Uterus (tissue), 4 donors: Measurements from ENCODE around the gene WDR45B. TPM values are rescaled to one million over a fixed set of nuclear protein-coding genes. Genes with fewer than 3 reads are reported as not detected.

Experiments used
- DNase-seq, 2 donors: peaks; one replicate each; pipeline ENCODE4 v3.0.0-alpha.2; 2019 to 2020
- H3K27ac ChIP-seq, 2 donors: fragments of 200-600 bp; sonication (generic); 1 replicate in 1 of 2; 2 replicates in 1 of 2; pipeline ENCODE4 v1.5.1; 2016 to 2018
- H3K27me3 ChIP-seq, 2 donors: fragments of 200-600 bp; sonication (generic); one replicate each; pipeline ENCODE4 v1.5.1; 2018 to 2019; ENCODE audit warnings: control low read depth in 1 of 2
- H3K36me3 ChIP-seq, 2 donors: fragments of 200-600 bp; sonication (generic); one replicate each; pipeline ENCODE4 v1.5.1; 2019; ENCODE audit warnings: control low read depth in 1 of 2
- H3K4me1 ChIP-seq, 2 donors: fragments of 200-600 bp; sonication (generic); one replicate each; pipeline ENCODE4 v1.5.1; 2018 to 2019; ENCODE audit warnings: control low read depth in 1 of 2
- H3K4me3 ChIP-seq, 2 donors: fragments of 200-600 bp; sonication (generic); 1 replicate in 1 of 2; 2 replicates in 1 of 2; pipeline ENCODE4 v1.5.1; 2018 to 2019; ENCODE audit warnings: mild to moderate bottlenecking in 1 of 2
- H3K9me3 ChIP-seq, 2 donors: fragments of 200-600 bp; sonication (generic); one replicate each; pipeline ENCODE4 v1.5.1; 2019; ENCODE audit warnings: control low read depth in 1 of 2
- CTCF ChIP-seq, 4 experiments: fragments of 200-600 bp in 2 of 4; fragments of 450-650 bp in 2 of 4; sonication (generic) in 2 of 4; IDR thresholded peaks; one replicate each; pipeline ENCODE4 v1.5.1; 2016 to 2019; ENCODE audit warnings: antibody characterized with exemption in 4 of 4, mild to moderate bottlenecking in 2 of 4, moderate library complexity in 1 of 4
- POLR2A ChIP-seq, 2 donors: fragments of 450-650 bp; IDR thresholded peaks; one replicate each; pipeline ENCODE4 v1.6.1; 2016; ENCODE audit warnings: antibody characterized with exemption in 2 of 2, mild to moderate bottlenecking in 1 of 2, moderate library complexity in 1 of 2
- intact Hi-C: fragments of 100-400 bp; cut with DNase I; formaldehyde crosslinking; loops from one replicate; pipeline ENCODE4 v1.15.1; 2023; ENCODE audit warnings: low total_unique reads
- total RNA-seq, 4 donors: library from RNA; depleted of rRNA in 3 of 4; stranded (reverse); fragments of >200 nt in 3 of 4; gene quantifications; one replicate each; pipeline versions ENCODE4 v1.1.0 to v1.2.4, GENCODE V29; 2014 to 2023
- donor health status: DM: yes; HTN: yes; CAD: no.

WDR45B gene
- total RNA-seq, 4 donors from 2014 or later, result 56.5 to 111 (median 85.4) TPM

DNA sequence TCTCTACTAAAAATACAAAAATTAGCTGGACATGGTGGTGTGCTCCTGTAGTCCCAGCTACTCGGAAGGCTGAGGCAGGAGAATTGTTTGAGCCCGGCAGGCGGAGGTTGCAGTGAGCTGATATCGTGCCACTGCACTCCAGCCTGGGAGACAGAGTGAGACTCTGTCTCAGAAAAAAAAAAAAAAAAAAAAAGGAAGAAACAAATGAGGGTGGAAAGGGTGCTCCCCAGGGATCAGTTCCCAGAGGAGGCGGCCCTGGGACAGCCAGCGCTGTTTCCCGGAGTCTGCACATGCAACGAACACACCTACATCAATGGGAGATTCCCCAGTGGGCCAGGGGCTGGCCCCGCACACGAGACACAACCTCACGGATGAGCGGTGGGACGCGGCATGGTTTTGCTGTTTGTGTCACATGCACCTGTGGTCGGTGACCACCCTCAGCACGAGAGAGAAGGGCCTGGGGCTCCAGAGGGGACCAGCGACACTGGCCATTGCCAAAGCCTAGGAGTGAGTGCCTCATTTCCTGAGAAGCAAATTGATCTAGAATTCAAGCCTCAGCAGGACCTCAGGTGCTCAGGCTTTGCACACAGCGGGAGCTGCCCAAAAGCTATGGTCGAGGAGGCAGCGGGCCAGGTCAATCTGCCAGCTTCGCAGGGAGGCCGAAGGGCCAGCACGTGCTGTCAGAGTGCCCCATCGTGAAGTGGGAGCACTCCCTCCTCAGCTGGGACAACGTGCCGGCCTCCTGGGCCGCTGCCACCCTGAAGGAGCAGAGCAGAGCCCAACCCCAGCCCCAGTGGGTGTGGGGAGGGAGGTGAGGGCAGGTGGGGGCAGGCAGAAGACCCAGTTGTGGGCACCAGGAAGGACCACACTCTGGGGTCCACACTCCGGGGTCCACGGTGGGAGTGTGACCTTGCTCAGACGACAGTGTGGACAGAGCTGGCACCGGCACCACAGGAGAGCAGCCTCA, 13.8 kb upstream of the WDR45B start:
- H3K36me3 ChIP-seq, result no peaks in the 10 kb centered on the region
- intact Hi-C loops, result no loop called here

DNA sequence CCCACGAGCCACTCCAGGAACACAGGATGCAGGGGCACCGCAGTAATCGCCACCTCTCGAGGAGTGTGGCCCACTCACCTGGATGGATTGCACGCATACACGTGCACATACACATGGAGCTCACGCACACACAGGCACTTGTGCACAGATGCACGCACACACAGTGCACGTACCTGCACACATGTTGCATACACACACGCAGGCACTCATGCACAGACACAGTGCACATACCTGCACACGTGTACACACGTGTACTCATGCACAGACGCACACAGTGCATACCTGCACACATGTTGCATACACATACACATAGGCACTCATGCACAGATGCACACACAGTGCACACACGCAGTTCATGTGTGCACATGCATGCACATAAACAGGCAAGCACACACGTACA, 11.6 kb upstream of the WDR45B start:
- no peak overlapping the region for H3K4me3 ChIP-seq
- H3K27me3 ChIP-seq, result no peaks in the 10 kb centered on the region
- no peaks in the 10 kb centered on the region for H3K9me3 ChIP-seq
- H3K27ac ChIP-seq, result no peak overlapping the region
- DNase-seq, result no peak
- intact Hi-C loops, result no loop called here
- no peaks in the 10 kb centered on the region for H3K36me3 ChIP-seq
- no peaks in the 10 kb centered on the region for H3K4me1 ChIP-seq
- TF ChIP-seq CTCF (IDR thresholded peaks at IDR 0.05), result no peak
- no peak for TF ChIP-seq POLR2A (IDR thresholded peaks at IDR 0.05)

More for the DNA sequence above, 13.8 kb upstream of the WDR45B start:
- H3K4me1 ChIP-seq, result no peaks in the 10 kb centered on the region
- no peaks in the 10 kb centered on the region for H3K27me3 ChIP-seq
- no peak for DNase-seq
- no peak for TF ChIP-seq POLR2A (IDR thresholded peaks at IDR 0.05)
- no peak for TF ChIP-seq CTCF (IDR thresholded peaks at IDR 0.05)
- no peak overlapping the region for H3K27ac ChIP-seq
- no peaks in the 10 kb centered on the region for H3K9me3 ChIP-seq
- H3K4me3 ChIP-seq, result no peak overlapping the region

GRCh38 chr17:82658796-82659452, 10.7 kb upstream of the WDR45B start:
- intact Hi-C loops, result no loop called here
- Histone ChIP-seq H3K4me3 (no peak overlapping the region), H3K4me1 (no peaks in the 10 kb centered on the region), H3K27me3 (no peaks in the 10 kb centered on the region), H3K36me3 (no peaks in the 10 kb centered on the region), H3K27ac (no peak overlapping the region), H3K9me3 (no peaks in the 10 kb centered on the region)
- no peak for TF ChIP-seq POLR2A (IDR thresholded peaks at IDR 0.05)
- no peak for TF ChIP-seq CTCF (IDR thresholded peaks at IDR 0.05)
- no peak for DNase-seq

DNA sequence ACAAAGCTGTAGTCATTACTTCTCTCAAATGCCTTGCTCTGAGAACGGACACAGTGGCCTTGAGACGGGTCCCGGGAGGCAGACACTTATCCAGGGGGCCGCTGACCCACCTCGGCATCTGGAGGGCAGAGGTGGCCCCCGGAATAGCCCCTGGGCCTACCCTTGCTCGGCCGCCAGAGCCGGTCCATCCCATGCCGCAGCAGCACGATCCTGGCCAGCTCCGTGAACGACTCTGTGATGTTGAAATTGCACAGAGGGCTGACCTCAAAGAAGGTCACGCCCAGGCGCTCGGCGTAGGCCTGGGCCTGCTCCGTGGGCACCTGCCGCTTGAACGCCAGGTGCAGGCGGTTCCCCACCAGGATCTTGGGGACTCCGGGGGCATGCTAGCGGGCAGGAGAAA, 10.1 kb upstream of the WDR45B start:
- no peak for DNase-seq
- no peaks in the 10 kb centered on the region for H3K4me1 ChIP-seq
- H3K36me3 ChIP-seq, result no peaks in the 10 kb centered on the region
- H3K27ac ChIP-seq, result no peak overlapping the region
- no peaks in the 10 kb centered on the region for H3K27me3 ChIP-seq
- H3K9me3 ChIP-seq, result no peaks in the 10 kb centered on the region
- no peak for TF ChIP-seq CTCF (IDR thresholded peaks at IDR 0.05)
- TF ChIP-seq POLR2A (IDR thresholded peaks at IDR 0.05), result no peak
- H3K4me3 ChIP-seq, result no peak overlapping the region
- intact Hi-C loops, result no loop called here

- intact Hi-C loops, result no loop called here
- TF ChIP-seq CTCF (IDR thresholded peaks at IDR 0.05) (no peak), POLR2A (IDR thresholded peaks at IDR 0.05) (no peak)
- Histone ChIP-seq H3K4me3 (no peak overlapping the region), H3K36me3 (no peaks in the 10 kb centered on the region), H3K4me1 (no peaks in the 10 kb centered on the region), H3K27ac (no peak overlapping the region), H3K9me3 (no peaks in the 10 kb centered on the region), H3K27me3 (no peaks in the 10 kb centered on the region)
- no peak for DNase-seq
Measured at GRCh38 chr17:82657926-82658325, 9.7 kb upstream of the WDR45B start.
